ENCODE data around the gene ALOX5.

The ALOX5 gene

DNA sequence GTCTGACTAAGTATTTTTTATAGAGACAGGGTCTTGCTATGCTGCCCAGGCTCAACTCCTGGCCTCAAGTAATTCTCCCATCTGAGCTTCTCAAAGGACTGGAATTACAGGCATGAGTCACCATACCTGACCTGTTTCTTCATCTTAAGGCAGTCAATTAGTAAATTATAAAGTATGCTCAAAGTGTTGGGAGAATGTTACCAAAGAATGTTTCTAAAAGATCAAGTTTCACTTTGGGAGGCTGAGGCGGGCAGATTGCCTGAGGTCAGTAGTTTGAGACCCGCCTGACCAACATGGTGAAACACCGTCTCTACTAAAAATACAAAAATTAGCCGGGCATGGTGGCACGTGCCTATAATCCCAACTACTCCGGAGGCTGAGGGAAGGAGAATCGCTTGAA lies 117.0 kb downstream of the ALOX5 start:
- no peak overlapping the region for H4K91ac ChIP-seq (ENCODE audit: low read depth, low read length, poor library complexity)
- H3K27ac ChIP-seq (replicated peaks; ENCODE audit: low read length): no peak overlapping the region
- H3K4me2 ChIP-seq (ENCODE audit: insufficient read depth, low read length, poor library complexity, severe bottlenecking): no peak overlapping the region
- no peak overlapping the region for H3K23ac ChIP-seq (ENCODE audit: low read depth, low read length, poor library complexity)
- no peak overlapping the region for H2AFZ ChIP-seq (ENCODE audit: low read length)
- no peak for DNase-seq (ENCODE audit: low spot score)
- H2BK5ac ChIP-seq (ENCODE audit: low read length): no peak overlapping the region
- H3K36me3 ChIP-seq (replicated peaks in 1 of 2; ENCODE audit: control insufficient read depth in 2 of 2, insufficient read depth in 2 of 2, low read length in 2 of 2): peaks cover 4 to 5% of the 10 kb centered on the region in 2 donors
- no peak overlapping the region for H3K14ac ChIP-seq (ENCODE audit: low read length)
- H3K9ac ChIP-seq (ENCODE audit: low read depth, low read length, poor library complexity): no peak overlapping the region
- H2BK12ac ChIP-seq (ENCODE audit: low read length): no peak overlapping the region
- no peak overlapping the region for H4K8ac ChIP-seq (ENCODE audit: low read depth, low read length)
- no CpG with 5 or more reads among the region's 7 CpGs for WGBS, 2 donors (ENCODE audit: extremely low coverage in 2 of 2, insufficient read length in 2 of 2, insufficient replicate concordance in 1 of 2)
- no peak overlapping the region for H2AK5ac ChIP-seq (ENCODE audit: low read depth, low read length)
- H3K79me1 ChIP-seq (ENCODE audit: low read depth, low read length): peaks cover 2% of the 10 kb centered on the region
- H2BK120ac ChIP-seq (ENCODE audit: low read depth, low read length): no peak overlapping the region
- no peaks in the 10 kb centered on the region for H3K27me3 ChIP-seq (ENCODE audit: control insufficient read depth in 3 of 3, insufficient read depth in 3 of 3, low read depth in 1 of 3, low read length in 3 of 3)
- no peak overlapping the region for H3K4ac ChIP-seq (ENCODE audit: low read length)
- H3K18ac ChIP-seq (ENCODE audit: low read length): no peak overlapping the region
- H3K9me3 ChIP-seq (replicated peaks in 1 of 2; ENCODE audit: control insufficient read depth in 2 of 2, insufficient read depth in 1 of 2, low read depth in 1 of 2, low read length in 2 of 2): peaks cover 2% of the 10 kb centered on the region in 2 donors
- H3K4me1 ChIP-seq (ENCODE audit: control insufficient read depth in 2 of 2, insufficient read depth in 1 of 2, low read depth in 1 of 2, low read length in 2 of 2): no peaks in the 10 kb centered on the region
- H2BK15ac ChIP-seq (ENCODE audit: low read length): no peak overlapping the region
- H3K4me3 ChIP-seq (ENCODE audit: low read length in 2 of 2): no peak overlapping the region
